ENCODE data around the gene FAM156B.
"Not testable (repeated sequence)": the region's sequence is repeated elsewhere in the genome, so short reads cannot be mapped to it uniquely, and the experiment has no call there.

FAM156B gene

GRCh38 chrX:52930214-52930613 lies 33.1 kb downstream of the FAM156B start:
- DNase-seq = not testable (repeated sequence)

DNA sequence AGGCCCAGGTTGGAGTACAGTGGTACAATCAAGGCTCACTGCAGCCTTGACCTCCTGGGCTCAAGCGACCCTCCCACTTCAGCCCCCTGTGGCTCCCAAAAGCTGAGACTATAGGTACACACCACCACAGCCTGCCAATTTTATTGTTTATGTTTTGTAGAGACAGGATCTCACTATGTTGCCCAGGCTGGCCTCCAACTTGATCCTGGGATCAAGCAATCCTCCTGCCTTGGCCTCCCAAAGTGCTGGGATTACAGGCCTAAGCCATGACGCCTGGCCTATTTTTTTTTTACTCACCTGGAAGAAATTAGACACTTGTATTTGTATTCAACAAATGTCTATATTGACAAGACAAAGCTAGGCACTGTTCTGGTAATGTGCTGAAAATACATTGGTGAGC lies 36.1 kb downstream of the FAM156B start:
- DNase-seq = no peak

- no peak for DNase-seq
Observed at GRCh38 chrX:52933976-52934703, 37.0 kb downstream of the FAM156B start.

GRCh38 chrX:52934704-52935469 lies 37.8 kb downstream of the FAM156B start:
- peak; percentile 90 for DNase-seq

- DNase-seq = not testable (repeated sequence)
Observed at GRCh38 chrX:52935470-52935784, 38.3 kb downstream of the FAM156B start.

DNA sequence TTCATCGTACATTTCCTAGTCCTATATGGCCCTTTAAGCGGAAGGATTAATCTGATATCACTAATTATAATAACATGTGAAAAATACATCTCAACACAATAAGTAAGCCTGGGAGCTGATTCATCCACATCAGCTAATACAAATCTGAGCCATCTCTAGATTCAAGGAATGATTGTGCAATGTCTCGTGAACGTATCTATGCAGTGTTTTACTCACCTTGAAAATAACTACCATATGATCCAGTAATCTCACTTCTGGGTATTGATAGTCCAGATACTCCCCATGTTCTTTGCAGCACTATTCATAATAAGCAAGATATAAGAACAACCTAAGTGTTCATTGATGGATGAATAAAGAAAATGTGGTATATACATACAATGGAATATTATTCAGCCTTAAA lies 43.6 kb downstream of the FAM156B start:
- DNase-seq = not testable (repeated sequence)

GRCh38 chrX:52941728-52942127 lies 44.6 kb downstream of the FAM156B start:
- DNase-seq = not testable (repeated sequence)

- DNase-seq = not testable (repeated sequence)
Observed at GRCh38 chrX:52945838-52946494, 48.8 kb downstream of the FAM156B start.

DNA sequence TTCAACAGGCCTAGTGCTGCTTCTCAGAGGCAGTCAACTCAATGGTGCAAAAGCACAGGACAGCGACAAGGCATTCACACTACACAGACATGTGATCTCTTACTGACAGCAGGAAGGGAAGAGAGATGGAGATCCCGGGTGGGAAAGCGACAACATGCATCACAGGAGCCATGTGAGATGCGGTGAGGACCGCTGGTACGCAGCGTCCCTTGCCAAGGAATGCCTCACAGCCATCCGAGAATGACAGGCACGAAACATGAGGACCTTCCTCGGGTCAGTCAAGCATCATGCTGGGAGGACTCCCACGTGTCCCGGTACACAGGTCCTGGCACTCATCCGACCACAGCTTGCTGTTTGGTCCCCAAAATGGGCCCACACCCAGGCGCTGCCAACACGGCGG lies 50.4 kb downstream of the FAM156B start:
- DNase-seq = not testable (repeated sequence)

- not testable (repeated sequence) for DNase-seq
Observed at GRCh38 chrX:52948265-52948664, 51.1 kb downstream of the FAM156B start.

- not testable (repeated sequence) for DNase-seq
Observed at GRCh38 chrX:52949325-52949724, 52.2 kb downstream of the FAM156B start.

DNA sequence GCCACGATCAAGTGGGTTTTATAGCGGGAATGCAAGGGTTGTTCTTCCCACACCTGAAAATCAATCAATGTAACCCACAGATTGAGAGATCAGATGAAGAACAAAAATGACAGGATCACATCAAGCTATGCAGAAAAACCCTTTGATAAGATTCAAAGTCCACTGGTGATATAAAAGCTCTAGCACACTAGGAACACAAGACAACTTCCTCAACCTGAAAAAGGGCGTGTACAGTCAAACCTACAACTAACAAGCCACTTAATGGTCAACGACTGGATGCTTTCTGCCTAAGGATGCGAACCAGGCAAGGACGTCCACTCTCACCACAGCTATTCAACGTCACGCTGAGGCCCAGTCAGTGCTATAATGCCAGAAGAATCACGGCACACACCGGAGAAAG lies 52.8 kb downstream of the FAM156B start:
- not testable (repeated sequence) for DNase-seq
